Activated CD8-positive, alpha-beta memory T cell treated with anti-CD3 and anti-CD28 coated beads for 36 hours (primary cell): ENCODE results near the gene ZCCHC2. TPM values are rescaled to one million over a fixed set of nuclear protein-coding genes. Genes with fewer than 3 reads are reported as not detected.

Experiments
- CTCF ChIA-PET: fragments of 350-600 bp; sonication (Branson Sonifier 250); formaldehyde crosslinking; loops from one replicate; lab custom pipeline; 2021; ENCODE audit warnings: antibody characterized with exemption; lab: Charles Lee
- POLR2A ChIA-PET: fragments of 350-600 bp; sonication (Branson Sonifier 250); formaldehyde crosslinking; loops from one replicate; lab custom pipeline; 2021; ENCODE audit warnings: antibody characterized with exemption; lab: Charles Lee
- total RNA-seq, 2 experiments: library from RNA; stranded (reverse); gene quantifications; one replicate each; pipeline ENCODE4 v1.2.3, GENCODE V29; 2021

The ZCCHC2 gene
- total RNA-seq, 2 experiments from 2014 or later: 32.6 to 32.8 TPM

DNA sequence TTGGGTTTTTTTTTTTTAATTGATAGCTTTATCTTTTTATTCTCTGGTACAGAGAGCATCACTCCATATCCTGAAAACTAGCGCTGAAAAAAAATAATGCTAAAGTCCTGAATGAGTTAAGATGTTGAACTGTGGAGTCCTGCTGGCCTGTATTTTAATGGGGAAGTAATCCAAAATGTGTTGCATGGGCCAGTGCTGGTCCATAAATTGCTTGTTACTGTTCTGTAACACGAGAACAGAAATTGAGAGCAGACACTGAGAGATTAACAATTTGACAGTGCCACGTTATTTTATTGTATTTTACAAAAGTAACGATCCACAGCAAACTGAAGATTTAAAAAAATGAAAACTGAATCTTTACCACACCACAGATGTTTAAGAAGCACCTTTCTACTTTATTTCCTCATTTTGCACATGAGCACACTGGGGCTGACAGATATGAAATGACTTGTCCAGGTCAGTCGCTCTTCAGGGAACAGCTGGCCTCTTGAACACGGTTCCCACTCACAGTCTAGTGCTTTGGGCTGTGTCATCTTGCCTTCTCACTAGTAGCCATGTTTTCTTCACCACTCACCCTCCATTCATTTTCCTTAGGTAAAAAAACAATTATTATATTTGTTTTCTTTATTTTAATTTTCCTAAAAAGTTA is 35.3 kb downstream of the ZCCHC2 start:
- POLR2A ChIA-PET: no interaction called here
- CTCF ChIA-PET: interaction anchor here (0.6 kb wide), 1 partner anchor 394 kb away, joined by 3 read pairs; no protein-coding TSS in a partner anchor

DNA sequence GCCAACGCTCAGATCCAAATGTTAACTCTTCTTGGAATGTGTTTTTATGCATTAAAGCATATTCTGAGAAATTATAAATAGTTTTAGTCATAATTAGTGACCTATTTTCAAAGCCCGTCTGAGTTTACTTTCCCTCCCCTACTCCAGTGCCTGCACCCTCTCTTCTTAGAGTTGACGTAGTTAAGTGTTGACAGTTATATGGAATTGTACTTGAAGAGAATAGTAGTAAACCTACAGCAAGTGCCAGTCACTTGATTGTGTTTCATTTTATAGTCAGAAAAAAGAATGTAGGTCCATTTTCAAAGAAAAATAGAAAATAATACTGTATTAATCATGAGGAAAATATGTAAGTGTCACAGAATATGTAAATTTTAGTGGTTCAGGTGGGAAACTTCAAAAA is 41.2 kb downstream of the ZCCHC2 start:
- ChIA-PET POLR2A (no interaction called here), CTCF (interaction anchor here (1.2 kb wide), 1 partner anchor 20 kb away, joined by 3 read pairs; no protein-coding TSS in a partner anchor)

DNA sequence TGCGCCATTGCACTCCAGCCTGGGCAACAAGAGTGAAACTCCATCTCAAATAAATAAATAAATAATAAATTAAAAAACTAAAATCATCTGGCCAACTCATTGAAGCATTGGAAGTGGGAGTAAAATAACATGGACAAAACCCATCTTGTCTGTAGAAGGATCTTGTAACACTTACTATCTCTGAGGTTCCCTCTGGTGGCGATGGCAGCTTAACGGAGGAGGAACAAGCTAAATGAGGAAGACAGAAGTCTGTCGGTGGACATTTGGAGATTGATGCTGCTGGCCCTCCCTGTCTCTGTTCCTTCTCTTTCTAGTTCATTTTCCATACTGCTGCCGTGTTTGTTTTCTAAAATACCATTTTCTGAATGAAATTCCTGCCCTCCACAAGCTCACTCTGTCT is 43.4 kb downstream of the ZCCHC2 start:
- ChIA-PET POLR2A (no interaction called here), CTCF (interaction anchor here (1.5 to 1.8 kb wide), 2 partner anchors 10 to 20 kb away, joined by 3 to 4 read pairs; no protein-coding TSS in a partner anchor)

DNA sequence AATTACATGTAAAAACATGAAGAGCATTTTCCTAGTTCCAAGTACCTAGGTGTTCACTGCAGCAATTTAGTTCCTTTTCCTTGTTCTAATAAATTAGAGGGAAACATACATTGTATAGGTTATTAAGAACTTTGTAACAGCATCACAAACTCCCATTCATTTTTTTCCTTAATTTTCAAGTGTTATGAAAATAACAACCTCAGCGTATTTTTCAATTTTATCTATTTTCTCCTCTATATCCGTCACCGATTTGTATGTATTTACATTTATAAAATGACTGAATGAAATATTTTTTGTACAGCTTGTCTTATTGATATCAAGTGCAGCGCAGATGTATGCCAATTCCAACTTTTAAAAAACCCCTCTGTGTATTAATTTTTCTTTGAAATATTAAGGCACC is 44.0 kb downstream of the ZCCHC2 start:
- POLR2A ChIA-PET: no interaction called here
- CTCF ChIA-PET: interaction anchor here (1.5 to 1.8 kb wide), 2 partner anchors 10 to 21 kb away, joined by 3 to 4 read pairs; no protein-coding TSS in a partner anchor

DNA sequence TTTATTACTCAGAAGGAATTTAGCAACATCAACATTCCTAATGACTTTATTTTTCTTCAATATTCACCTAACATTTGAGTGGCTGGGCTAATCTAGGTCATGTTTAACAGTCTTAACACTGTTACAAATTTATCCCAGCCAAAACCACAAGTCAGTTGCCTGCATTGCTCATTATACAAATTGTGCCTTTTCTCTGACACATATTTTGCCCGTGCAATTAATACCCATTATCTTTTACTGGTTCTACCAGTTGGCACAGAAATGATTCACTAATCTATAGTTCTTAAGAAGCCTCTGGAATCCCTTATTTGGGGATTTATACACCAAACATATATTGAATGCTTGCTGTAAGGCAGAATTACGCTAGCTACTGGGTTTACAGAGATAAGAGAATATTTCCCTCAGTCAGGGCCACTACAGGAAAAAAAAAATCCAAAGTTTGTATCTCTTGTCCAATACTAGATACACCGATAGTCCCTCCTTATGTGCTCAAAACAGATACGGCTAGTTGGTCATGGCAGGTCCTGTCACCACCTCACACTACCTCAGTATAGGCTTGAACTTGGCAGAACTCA is 46.3 kb downstream of the ZCCHC2 start:
- ChIA-PET CTCF (interaction anchor here (0.8 kb wide), 1 partner anchor 17 kb away, joined by 3 read pairs; no protein-coding TSS in a partner anchor), POLR2A (no interaction called here)

DNA sequence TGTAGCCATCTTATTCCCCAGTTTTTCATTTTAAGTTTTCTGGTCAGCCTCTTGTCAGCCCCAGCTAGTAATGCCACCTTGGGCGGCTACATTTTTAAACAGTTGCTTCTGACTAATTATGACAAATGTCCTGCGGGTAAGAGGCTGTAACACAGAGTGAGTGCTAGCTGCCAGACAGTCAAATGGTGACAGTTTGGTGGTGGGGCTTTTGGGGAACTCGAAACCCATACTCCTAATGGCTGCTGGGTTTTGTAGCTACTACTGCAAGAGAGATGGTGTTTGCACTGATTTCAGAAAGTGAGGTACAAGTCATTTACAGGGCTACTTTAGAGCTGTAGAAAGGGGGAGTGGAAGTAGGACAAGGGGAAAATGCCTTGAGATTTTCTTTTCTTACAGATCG is 48.2 kb downstream of the ZCCHC2 start:
- POLR2A ChIA-PET: no interaction called here
- CTCF ChIA-PET: interaction anchor here (1.8 kb wide), 1 partner anchor 13 kb away, joined by 5 read pairs; no protein-coding TSS in a partner anchor

DNA sequence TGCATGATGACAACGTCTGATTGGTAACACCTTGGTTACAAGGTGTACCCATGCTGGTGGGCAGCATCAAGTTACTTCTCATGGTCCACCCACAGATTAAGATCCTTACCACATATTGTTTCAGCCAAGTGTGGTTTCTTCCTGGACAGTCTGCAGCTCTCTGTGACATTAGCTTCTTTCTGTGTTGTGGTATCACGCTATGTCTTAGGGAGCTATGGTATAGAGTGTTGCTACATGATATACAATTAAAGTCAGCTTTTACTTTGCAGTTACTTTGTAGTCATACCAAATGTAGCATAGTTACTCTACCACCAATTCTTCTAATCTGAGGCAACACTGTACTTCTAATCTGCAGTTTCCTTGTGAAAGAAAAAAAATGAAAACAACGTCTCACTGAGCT is 48.8 kb downstream of the ZCCHC2 start:
- ChIA-PET POLR2A (interaction anchor here (0.7 kb wide), 1 partner anchor 66 kb away, joined by 4 read pairs; no protein-coding TSS in a partner anchor), CTCF (interaction anchor here (1.8 kb wide), 1 partner anchor 12 kb away, joined by 5 read pairs; no protein-coding TSS in a partner anchor)

DNA sequence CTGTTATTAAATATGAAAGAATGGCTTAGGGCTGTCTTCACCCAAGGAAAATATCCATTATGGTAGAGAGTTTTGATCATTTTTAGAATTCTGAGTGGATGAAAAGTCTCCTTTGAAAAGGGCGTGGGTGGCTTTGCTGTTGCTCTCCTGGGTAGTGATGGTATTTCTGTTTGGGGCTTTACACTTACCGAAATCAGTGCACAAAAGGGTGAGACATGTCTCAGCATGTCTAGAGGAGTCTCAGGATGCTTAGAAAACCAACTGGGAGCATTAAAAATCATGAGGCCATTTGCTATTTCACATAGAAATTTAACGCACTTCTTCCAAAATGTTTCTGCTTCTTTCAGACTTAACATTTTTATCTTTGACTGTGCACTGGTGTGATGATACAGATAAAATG is 49.6 kb downstream of the ZCCHC2 start:
- CTCF ChIA-PET: interaction anchor here (1.8 kb wide), 1 partner anchor 12 kb away, joined by 5 read pairs; no protein-coding TSS in a partner anchor

DNA sequence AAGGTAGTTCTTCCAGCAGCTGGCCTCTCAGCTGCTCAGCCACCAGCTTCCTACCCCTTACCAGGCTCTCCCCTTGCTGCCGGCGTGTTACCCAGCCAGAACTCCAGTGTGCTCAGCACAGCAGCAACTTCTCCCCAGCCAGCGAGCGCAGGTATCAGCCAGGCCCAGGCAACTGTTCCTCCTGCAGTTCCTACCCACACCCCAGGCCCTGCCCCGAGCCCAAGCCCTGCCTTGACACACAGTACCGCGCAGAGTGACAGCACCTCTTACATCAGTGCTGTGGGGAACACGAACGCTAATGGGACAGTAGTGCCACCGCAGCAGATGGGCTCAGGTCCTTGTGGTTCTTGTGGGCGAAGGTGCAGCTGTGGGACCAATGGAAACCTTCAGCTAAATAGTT is 52.0 kb downstream of the ZCCHC2 start:
- ChIA-PET CTCF (interaction anchor here (1.6 kb wide), 1 partner anchor 12 kb away, joined by 4 read pairs; no protein-coding TSS in a partner anchor), POLR2A (no interaction called here)

More for the DNA sequence above, 49.6 kb downstream of the ZCCHC2 start:
- POLR2A ChIA-PET: interaction anchor here (0.7 kb wide), 1 partner anchor 67 kb away, joined by 4 read pairs; no protein-coding TSS in a partner anchor

DNA sequence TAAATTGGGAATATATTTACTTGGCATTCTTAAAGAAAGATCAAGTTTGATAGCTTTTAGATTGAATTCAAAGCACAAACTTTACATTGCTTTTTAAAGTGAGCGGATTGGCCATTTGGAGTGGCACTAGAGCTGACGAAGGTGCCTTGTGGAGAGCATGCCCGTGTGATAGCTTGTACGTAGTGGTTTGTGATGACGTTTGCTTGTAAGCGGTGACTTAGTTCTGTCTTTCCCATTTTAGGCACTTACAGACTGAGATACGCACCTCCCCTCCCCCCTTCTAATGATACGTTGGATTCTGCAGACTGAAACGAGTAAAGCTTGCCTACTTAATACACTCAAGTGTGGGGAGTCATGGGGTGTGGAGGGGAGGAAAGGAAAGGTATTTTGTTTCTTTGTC is 53.4 kb downstream of the ZCCHC2 start:
- POLR2A ChIA-PET: no interaction called here
- CTCF ChIA-PET: no interaction called here

DNA sequence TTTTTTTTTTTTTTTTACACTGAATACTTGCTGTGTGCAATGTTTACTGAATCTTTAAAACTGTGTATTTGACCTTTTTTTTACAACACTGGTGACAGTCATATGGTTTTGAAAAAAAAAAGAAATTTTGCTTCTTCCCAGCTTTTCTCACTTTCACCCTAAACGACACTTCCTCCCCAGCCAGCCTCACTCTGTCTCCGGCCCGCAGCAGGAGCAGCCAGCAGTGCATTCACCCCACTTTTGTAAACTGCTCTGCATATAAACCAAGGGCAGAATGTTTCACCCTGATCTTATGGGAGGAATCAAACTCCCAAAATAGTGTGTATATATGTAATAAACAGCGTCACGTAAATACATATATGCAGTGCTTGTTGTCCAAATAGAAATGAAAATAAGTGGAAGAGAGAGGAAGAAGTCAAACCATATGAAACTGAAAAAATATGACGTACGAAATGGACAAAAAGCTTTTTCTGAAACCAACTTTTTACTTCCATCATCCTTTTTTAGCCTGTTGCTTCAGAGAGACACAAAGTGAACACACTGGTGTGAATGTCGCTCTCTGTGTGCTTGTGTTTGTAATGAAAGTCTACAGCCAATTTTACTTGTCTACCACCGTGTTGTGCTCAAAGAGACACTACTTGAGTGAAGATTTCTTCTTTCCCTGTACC is 54.2 kb downstream of the ZCCHC2 start:
- POLR2A ChIA-PET: no interaction called here

DNA sequence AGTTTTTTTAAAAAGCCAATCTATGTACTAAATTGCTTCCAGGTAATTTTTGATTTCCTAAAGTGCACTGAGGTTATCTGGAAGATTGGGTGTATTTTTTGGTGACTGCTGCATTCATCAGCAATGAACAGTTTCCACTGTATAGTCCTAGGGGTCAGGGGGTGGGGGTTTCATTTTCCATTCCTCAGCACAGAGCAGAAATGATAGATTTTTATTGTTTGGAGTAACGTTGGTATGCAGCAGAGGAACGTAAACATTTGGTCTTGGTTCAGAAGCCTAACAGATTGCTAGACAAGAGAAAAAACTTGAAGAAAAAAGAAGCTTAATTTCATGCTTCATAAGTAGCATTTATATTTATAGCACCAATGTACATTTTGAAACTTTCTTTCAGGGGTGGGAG is 54.9 kb downstream of the ZCCHC2 start:
- POLR2A ChIA-PET: no interaction called here
- CTCF ChIA-PET: no interaction called here

More for the DNA sequence above, 54.2 kb downstream of the ZCCHC2 start:
- CTCF ChIA-PET: no interaction called here

DNA sequence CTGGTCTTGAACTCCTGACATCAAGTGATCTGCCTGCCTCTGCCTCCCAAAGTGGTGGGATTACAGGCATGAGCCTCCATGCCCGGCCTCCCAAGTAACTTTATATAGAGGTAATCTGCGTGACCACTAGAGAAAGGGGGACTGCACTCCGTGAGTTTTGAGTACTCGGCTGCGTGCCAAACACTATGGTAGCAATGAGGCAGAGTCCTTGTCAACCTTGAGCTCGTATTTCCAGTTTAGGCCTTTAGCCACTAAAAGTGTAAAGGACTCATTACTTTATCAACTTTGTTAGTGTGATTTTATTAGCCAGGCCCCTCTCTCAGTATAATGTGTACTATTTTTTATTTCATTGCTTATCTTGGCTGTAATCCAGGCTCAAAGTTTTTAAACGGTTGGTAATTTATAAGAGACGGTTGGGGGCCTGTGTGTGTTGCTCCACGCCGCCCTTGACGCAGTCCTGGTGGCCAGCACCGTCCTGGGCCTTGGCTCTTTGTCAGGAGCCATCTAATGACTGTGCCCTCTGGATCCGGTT is 56.2 kb downstream of the ZCCHC2 start:
- ChIA-PET POLR2A (no interaction called here), CTCF (no interaction called here)

DNA sequence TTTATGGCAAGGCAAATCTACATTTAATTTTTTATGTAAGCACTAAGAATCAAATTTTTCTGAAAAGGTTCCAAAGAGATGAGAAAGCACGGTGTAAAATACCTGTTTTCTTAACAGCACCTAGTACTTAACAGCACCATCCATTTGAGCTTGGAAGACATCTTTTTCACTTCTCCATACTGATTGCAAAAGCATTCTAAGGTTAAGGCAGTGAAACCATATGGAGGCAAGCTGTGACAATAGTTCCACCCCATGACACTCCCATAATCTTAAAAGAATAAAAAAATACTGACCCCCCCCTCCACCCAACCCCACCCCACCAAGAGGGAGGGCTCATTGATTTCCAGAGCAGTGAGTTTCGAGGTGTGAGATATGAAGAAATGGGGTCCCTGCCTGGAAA is 60.6 kb downstream of the ZCCHC2 start:
- ChIA-PET POLR2A (interaction anchor here (1.2 kb wide), 1 partner anchor 163 kb away, joined by 4 read pairs; no protein-coding TSS in a partner anchor), CTCF (interaction anchor here (0.8 to 3.5 kb wide), 7 partner anchors 12 to 399 kb away, joined by 3 to 14 read pairs (median 3); no protein-coding TSS in a partner anchor)

DNA sequence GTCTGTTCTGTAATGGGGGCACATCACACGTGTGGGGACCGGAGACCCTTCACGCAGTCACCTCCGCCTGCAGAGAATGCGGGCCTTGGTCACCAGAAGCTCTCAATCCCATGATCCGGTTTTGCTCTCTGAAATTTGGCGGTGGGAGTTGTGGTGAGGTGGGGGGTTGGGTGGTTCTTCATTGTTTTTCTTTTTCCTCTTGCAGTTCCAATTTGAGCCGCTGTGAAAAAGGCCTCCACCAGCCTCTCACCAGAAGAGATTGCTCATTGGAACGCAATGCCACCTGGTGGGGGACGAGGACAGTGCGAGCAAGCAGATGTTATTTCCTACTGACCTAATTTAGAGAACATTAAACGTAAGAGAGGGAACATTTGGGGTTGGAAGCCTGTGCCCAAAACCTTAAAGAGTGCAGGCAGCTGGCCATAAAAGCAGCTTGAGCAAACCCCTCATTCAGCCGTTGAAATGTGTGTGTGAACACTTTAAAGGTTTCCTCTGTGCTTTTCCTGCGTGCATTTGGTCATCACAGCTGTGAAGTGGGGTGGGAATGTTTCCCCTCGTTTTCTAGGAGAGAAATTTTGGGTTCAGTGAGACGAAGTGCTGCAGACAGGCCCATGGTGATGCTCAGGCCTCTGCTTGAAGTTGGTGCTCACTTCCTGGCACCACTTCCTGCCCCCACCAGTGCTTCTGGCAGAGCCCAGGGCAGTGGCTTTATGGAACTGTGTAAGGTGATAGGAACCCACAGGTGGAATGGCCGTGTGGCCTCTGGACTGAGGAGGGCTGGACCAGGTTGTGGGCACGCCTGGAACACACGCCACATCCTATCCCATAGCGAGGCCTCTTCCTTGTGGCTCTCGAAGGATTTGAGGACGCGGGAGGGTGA is 61.7 kb downstream of the ZCCHC2 start:
- POLR2A ChIA-PET: interaction anchor here (1.2 kb wide), 1 partner anchor 164 kb away, joined by 4 read pairs; no protein-coding TSS in a partner anchor
- CTCF ChIA-PET: interaction anchor here (0.7 to 3.5 kb wide), 10 partner anchors 13 to 398 kb away, joined by 3 to 14 read pairs (median 3); no protein-coding TSS in a partner anchor

DNA sequence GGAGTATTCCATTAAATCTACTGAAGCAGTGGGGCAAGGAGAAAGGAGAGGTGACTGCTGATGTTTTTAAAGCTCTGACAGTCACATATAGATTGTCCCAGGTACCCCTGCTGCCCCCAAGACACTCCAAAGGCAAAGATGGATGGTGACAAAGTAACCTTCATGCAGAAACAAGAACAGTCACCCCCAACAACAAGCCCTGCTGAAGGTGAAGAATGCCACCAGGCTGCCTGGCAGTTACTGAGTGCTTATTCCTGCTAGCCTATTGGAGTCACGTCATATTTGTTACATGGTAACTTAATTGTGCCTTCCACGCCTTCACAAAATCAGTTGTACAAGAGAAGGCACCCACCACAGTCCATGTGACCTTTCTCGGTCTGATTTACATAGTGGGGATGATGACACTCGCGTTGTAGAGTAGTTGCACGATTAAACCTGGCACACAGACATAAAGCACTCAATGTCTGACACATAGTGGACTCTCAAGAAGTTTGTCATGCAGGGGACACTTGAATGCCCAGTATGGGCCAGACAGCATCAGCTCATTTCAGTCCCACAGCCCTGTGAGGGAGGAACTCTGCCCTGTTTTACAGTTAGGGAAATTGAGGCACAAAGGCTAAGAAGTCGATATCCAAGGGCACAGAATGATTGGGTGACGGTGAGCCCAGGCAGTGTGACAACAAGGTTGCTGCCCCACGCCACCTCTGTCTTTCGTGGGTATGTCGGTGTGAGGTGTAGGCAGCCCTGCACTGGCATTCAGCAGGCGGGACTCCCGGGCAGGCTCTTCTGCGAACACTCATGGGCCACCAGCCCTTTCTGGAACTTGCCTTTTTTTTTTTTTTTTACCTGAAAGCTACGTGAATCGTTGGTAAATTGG is 62.7 kb downstream of the ZCCHC2 start:
- POLR2A ChIA-PET: interaction anchor here (0.6 kb wide), 3 partner anchors 79 to 879 kb away, joined by 3 to 4 read pairs (median 3); no protein-coding TSS in a partner anchor
- CTCF ChIA-PET: interaction anchor here (0.9 to 3.5 kb wide), 7 partner anchors 11 to 397 kb away, joined by 3 to 14 read pairs (median 4); no protein-coding TSS in a partner anchor
